Heart left ventricle (tissue), 13 donors: ENCODE results near the gene PRAMEF12.

ENCODE experiments used
- CTCF ChIP-seq, 12 donors: fragments of 200-600 bp; sonication (generic) in 4 of 12; IDR thresholded peaks; one replicate each; pipeline versions ENCODE4 v1.5.0 to v1.8.0; 2018 to 2022; ENCODE audit warnings: antibody characterized with exemption in 12 of 12, mild to moderate bottlenecking in 5 of 12
- POLR2A ChIP-seq, 2 donors: fragments of 450-650 bp; IDR thresholded peaks; one replicate each; pipeline ENCODE4 v1.6.1; 2017; ENCODE audit warnings: antibody characterized with exemption in 2 of 2, mild to moderate bottlenecking in 2 of 2, moderate library complexity in 2 of 2
- donor health status: ischemic (EF 13 %, LVEDD 7.1; RV severe dilation, severe dysfunction).
- donor health status: DM: no; HTN: yes; CAD: no.
- donor health status: DM: no; HTN: no; CAD: no.
- donor health status: ischemic (EF 25% LVEDD 6.9; RV normal size, moderate dysfunction).
- donor health status: ischemic (EF 25% LVEDD 5.7; RV mildly dilated, moderate dysfunction).
- donor health status: ischemic (EF 35%, LVEDD 5.7; RV mildly dilated, moderate dysfunction).
- donor health status: nonischemic (EF 11% LVEDD 7.7; RV severe dilation, severe dysfunction).
- donor health status: DM: yes; HTN: yes; CAD: no.
- donor health status: PGD.
- donor health status: ischemic (EF 29% LVEDD 5.4; RV normal size, mild dysfunction).
- donor health status: nonischemic (EF 23%, LVEDD 6.1; RV moderate dilation, normal function).

DNA sequence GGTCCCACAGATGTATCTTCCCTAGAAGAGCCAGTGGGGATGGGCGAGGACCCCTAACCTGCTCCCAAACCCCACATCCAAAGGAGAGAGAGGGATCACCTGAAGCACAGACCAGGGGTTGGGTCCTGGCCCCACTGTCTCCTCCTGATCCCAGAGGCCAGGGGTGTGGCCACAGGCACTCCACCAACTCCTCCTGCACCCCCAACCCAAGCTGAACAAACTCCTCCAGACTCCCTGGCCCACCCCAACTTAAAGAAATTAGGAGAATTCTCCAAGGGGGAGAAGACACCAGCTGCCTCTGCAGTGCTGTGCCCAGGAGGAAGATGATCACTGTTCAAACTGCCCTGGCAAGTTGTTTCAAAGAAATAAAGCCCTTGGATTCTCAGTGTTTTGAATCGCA is 4.5 kb upstream of the PRAMEF12 start:
- no peak for TF ChIP-seq POLR2A (IDR thresholded peaks at IDR 0.05)
- TF ChIP-seq CTCF (IDR thresholded peaks at IDR 0.05), result no peak
